Mucosa of descending colon (tissue), 3 donors: Measurements from ENCODE around the gene DSE. TPM values are rescaled to one million over a fixed set of nuclear protein-coding genes. Genes with fewer than 3 reads are reported as not detected.

Experiments used
- ATAC-seq: fragments of 200-7000 bp; cut with Tn5 transposase; one replicate; pipeline ENCODE4 v1.9.1; 2020; ENCODE audit warnings: mild to moderate bottlenecking, moderate library complexity
- DNase-seq, 3 donors: peaks; one replicate each; pipeline ENCODE4 v3.0.0-alpha.2; 2020
- H3K36me3 ChIP-seq: fragments of 200-600 bp; one replicate; pipeline ENCODE4 v1.8.0; 2021; ENCODE audit warnings: low read depth, mild to moderate bottlenecking
- H3K4me1 ChIP-seq: fragments of 200-600 bp; one replicate; pipeline ENCODE4 v1.8.0; 2021; ENCODE audit warnings: low read depth, mild to moderate bottlenecking
- H3K4me3 ChIP-seq: fragments of 200-600 bp; one replicate; pipeline ENCODE4 v1.8.0; 2021; ENCODE audit warnings: mild to moderate bottlenecking
- H3K9me3 ChIP-seq: fragments of 200-600 bp; one replicate; pipeline ENCODE4 v1.8.0; 2021; ENCODE audit warnings: mild to moderate bottlenecking
- intact Hi-C, 2 donors: fragments of 100-400 bp; cut with DNase I in 1 of 2; cut with micrococcal nuclease in 1 of 2; formaldehyde crosslinking; loops; one replicate each; pipeline versions ENCODE4 v1.11.0 to v1.11.1; 2022; cut with DNase I, micrococcal nuclease
- total RNA-seq, 3 donors: library from RNA; stranded (reverse); fragmentation: NEBNext Ultra II Directional in 2 of 3; extraction: Animal tissue kit (Norgen Biotek cat#: 25700) in 2 of 3; gene quantifications; one replicate each; pipeline versions ENCODE4 v1.2.1 to v1.2.4, GENCODE V29; 2021 to 2023
- TF ChIP-seq, protein P1 (sequence below): fragments of 200-600 bp; IDR thresholded peaks from one replicate; pipeline ENCODE4 v1.8.0; 2022; ENCODE audit warnings: antibody characterized with exemption, mild to moderate bottlenecking
- donor health status: DM: no; HTN: no; CAD: no; lungs with moderate emphysema.
- donor health status: DM: no; HTN: no; CAD: no.
- donor health status: DM: no; HTN: yes; CAD: no.

The DSE gene
- total RNA-seq, 3 donors from 2014 or later: 6.3 to 23.8 (median 14.4) TPM

DNA sequence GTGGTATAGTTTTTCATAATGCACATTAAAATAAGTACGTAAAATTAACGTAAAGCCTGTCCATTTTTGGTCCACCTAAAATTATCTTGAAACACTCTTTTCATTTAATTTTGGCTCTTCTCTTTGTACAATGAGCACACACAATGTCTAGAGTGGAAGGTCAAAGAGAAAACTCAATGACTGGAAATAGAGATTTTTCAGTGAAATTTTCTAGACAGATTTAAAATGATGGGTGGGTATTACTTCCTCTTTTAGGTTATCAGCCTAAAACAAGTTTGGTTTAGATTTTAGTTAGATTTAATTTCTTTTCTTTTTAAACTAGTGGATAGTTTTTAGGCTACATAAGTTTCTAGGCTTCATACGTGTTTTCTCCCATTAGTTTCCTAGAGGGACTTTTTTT, 24.9 kb downstream of the DSE start:
- no peak for DNase-seq
- no peaks in the 10 kb centered on the region for H3K4me1 ChIP-seq
- intact Hi-C loops: no loop called here
- TF ChIP-seq, protein P1, sequence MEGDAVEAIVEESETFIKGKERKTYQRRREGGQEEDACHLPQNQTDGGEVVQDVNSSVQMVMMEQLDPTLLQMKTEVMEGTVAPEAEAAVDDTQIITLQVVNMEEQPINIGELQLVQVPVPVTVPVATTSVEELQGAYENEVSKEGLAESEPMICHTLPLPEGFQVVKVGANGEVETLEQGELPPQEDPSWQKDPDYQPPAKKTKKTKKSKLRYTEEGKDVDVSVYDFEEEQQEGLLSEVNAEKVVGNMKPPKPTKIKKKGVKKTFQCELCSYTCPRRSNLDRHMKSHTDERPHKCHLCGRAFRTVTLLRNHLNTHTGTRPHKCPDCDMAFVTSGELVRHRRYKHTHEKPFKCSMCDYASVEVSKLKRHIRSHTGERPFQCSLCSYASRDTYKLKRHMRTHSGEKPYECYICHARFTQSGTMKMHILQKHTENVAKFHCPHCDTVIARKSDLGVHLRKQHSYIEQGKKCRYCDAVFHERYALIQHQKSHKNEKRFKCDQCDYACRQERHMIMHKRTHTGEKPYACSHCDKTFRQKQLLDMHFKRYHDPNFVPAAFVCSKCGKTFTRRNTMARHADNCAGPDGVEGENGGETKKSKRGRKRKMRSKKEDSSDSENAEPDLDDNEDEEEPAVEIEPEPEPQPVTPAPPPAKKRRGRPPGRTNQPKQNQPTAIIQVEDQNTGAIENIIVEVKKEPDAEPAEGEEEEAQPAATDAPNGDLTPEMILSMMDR: no peak
- no peak overlapping the region for H3K4me3 ChIP-seq
- no peak for ATAC-seq
- H3K9me3 ChIP-seq: no peaks in the 10 kb centered on the region
- H3K36me3 ChIP-seq: no peaks in the 10 kb centered on the region

DNA sequence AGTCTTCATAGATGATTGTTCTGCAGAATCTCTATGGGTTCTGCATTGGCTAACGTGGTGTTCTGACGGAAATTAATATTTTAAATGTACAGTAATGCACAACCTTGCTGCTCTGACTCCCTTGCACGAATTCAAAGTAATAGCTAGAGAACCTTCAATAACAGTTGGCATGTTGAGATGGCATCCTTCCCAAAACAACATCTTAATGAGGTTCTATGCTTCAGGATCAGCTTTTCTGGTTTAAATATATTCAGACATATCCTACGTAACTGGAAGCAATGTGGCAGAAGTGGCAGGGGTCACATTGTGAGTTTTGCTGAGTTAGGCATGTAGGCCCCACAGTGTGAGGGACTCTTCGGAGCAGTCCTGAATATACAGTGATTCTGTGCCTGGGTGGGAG, 25.7 kb downstream of the DSE start:
- Histone ChIP-seq H3K9me3 (no peaks in the 10 kb centered on the region), H3K36me3 (no peaks in the 10 kb centered on the region), H3K4me1 (no peaks in the 10 kb centered on the region), H3K4me3 (no peak overlapping the region)
- intact Hi-C loops: no loop called here
- TF ChIP-seq, protein P1: no peak
- ATAC-seq (no peak), DNase-seq (no peak)

DNA sequence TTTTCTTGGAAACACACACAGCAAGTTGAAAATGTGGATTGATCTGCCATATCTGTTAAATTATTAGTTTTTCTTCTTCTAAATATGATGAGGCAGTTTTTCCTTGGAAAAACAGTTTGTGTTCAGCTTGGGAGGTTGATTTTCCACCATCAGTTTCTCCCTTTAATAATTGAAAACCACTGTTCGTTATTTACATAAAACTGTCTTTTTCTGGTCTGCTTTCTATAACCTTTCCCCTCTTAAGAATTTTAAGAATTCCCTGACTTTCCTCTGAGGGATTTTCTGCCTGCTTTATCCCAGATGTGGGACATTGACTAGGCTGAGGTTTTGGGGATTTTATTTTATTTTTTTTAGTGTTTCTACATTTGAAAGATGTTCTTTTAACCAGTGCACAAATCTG, 27.2 kb downstream of the DSE start:
- no peaks in the 10 kb centered on the region for H3K9me3 ChIP-seq
- H3K4me3 ChIP-seq: no peak overlapping the region
- intact Hi-C loops: no loop called here
- ATAC-seq: no peak
- no peaks in the 10 kb centered on the region for H3K4me1 ChIP-seq
- TF ChIP-seq, protein P1: no peak
- no peaks in the 10 kb centered on the region for H3K36me3 ChIP-seq
- no peak for DNase-seq

DNA sequence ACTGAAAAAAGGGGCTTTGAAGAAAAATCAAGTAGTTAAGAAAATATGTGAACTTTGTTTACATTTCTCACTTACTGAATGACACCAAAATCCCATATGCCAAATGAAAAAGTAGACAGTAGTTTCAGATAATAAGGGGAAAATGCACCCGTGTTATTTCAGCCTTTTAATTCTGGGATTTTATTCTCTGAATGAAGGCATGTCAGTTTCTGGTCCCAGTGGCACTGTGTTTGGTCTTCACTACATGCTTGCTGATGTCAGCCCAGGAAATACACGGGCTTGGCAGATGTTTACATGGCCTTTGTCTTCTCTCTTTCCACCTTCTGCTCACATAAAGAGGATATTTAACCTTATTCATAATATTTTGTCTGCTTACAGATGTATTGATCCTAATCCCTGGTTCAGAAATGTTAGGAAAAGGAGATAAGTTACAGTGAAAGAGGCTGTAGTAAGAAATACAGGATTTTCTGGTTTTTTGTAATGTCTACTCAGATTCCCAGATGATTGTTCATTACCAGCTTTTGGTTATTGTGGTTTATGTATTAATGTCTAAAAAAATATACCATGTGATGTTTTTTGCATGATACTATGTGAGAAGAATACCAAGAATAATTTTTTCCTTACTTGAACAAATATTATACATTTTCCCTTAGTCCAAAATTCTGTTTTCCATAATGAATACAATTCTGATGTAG, 27.7 kb downstream of the DSE start:
- ATAC-seq (no peak), DNase-seq (no peak)
- intact Hi-C loops: no loop called here
- Histone ChIP-seq H3K4me3 (no peak overlapping the region), H3K36me3 (no peaks in the 10 kb centered on the region), H3K4me1 (no peaks in the 10 kb centered on the region), H3K9me3 (no peaks in the 10 kb centered on the region)
- TF ChIP-seq, protein P1: no peak

DNA sequence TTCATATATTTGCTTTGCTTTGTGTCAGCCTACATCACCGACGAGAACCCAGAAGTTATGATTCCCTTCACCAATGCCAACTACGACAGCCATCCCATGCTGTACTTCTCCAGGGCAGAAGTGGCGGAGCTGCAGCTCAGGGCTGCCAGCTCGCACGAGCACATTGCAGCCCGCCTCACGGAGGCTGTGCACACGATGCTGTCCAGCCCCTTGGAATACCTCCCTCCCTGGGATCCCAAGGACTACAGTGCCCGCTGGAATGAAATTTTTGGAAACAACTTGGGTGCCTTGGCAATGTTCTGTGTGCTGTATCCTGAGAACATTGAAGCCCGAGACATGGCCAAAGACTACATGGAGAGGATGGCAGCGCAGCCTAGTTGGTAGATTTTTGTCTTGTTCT, 28.5 kb downstream of the DSE start:
- Histone ChIP-seq H3K4me1 (no peaks in the 10 kb centered on the region), H3K36me3 (no peaks in the 10 kb centered on the region), H3K9me3 (no peaks in the 10 kb centered on the region), H3K4me3 (no peak overlapping the region)
- DNase-seq (no peak), ATAC-seq (no peak)
- intact Hi-C loops: no loop called here
- TF ChIP-seq, protein P1: no peak

DNA sequence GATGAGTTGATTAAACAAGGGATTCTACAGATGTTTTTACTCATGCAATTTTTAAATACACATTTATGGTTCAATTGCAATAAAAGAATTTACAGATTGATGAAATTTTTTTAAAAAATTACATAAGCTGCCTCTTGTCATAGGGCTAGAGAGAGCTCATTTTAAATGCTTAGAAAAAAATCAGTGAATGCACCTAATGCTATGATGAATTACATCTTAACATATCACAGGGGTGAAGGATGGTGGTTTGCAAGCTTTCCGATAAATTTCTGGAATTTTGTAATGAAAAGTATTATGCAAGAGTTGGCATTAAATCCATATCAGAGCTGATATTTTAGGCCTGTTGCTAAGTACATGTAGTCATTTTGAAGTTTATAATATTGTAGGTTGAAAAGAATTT, 29.6 kb downstream of the DSE start:
- Histone ChIP-seq H3K4me3 (no peak overlapping the region), H3K9me3 (no peaks in the 10 kb centered on the region), H3K36me3 (no peaks in the 10 kb centered on the region), H3K4me1 (no peaks in the 10 kb centered on the region)
- DNase-seq: no peak
- intact Hi-C loops: no loop called here
- TF ChIP-seq, protein P1: no peak
- no peak for ATAC-seq
